Endothelial cell of umbilical vein (primary cell): ENCODE results near the gene OSBPL5. TPM values are rescaled to one million over a fixed set of nuclear protein-coding genes. Genes with fewer than 3 reads are reported as not detected.

Experiments used
- BruUV-seq: library from RNA; stranded (reverse); fragments of 400-500 nt; replicated peaks from 2 replicates; lab custom pipeline; 2021; lab: Mats Ljungman, UMichigan
- CTCF ChIA-PET: fragments of 300-600, 350-600 bp; sonication (Branson Sonifier 250); formaldehyde crosslinking; loops from one replicate; lab custom pipeline; 2021; ENCODE audit warnings: antibody characterized with exemption, inconsistent platforms; lab: Charles Lee
- POLR2A ChIA-PET: fragments of 300-600, 350-600 bp; sonication (Branson Sonifier 250); formaldehyde crosslinking; loops from one replicate; lab custom pipeline; 2021; ENCODE audit warnings: antibody characterized with exemption, inconsistent platforms; lab: Charles Lee
- DNase-seq: peaks from one replicate; pipeline ENCODE4 v3.0.0-alpha.2; 2011; ENCODE audit warnings: low read depth, low spot score
- FAIRE-seq: peaks from 2 replicates; lab custom pipeline; 2011; peaks lifted over from hg19 to GRCh38; lab: Jason Lieb, UNC
- H2AFZ ChIP-seq: 2 replicates; pipeline ENCODE4 v1.6.0; 2012; ENCODE audit warnings: low read depth, low read length, control low read depth, inconsistent platforms
- H3K27ac ChIP-seq: 2 replicates; pipeline ENCODE4 v1.5.1; 2011; ENCODE audit warnings: low read depth, mild to moderate bottlenecking, control low read depth, low read length, moderate library complexity; ENCODE audit not compliant: insufficient read depth
- H3K27me3 ChIP-seq, 2 experiments: 2 replicates each; pipeline versions ENCODE4 v1.6.0 to v1.6.1; 2011; ENCODE audit warnings: low read length in 2 of 2, mixed read lengths in 1 of 2; ENCODE audit not compliant: control insufficient read depth in 2 of 2, insufficient read depth in 2 of 2
- H3K36me3 ChIP-seq, 2 experiments: 2 replicates in 1 of 2; 3 replicates in 1 of 2; pipeline ENCODE4 v1.5.1; 2011; ENCODE audit warnings: low read length in 2 of 2, mild to moderate bottlenecking in 1 of 2, moderate library complexity in 1 of 2; ENCODE audit not compliant: control insufficient read depth in 2 of 2, insufficient read depth in 2 of 2; ENCODE audit errors: extremely low read depth in 1 of 2
- H3K4me1 ChIP-seq: 3 replicates; pipeline ENCODE4 v1.5.1; 2011; ENCODE audit warnings: mild to moderate bottlenecking, low read length; ENCODE audit not compliant: control insufficient read depth, insufficient read depth; ENCODE audit errors: extremely low read depth
- H3K4me2 ChIP-seq: 2 replicates; pipeline ENCODE4 v1.6.1; 2011; ENCODE audit warnings: low read length, control low read depth, mixed read lengths; ENCODE audit not compliant: insufficient read depth
- H3K4me3 ChIP-seq, 3 experiments: fragments of 200-600 bp in 1 of 3; sonication (generic), shearing (Covaris generic) in 1 of 3; replicated peaks in 1 of 3; 2 replicates each; pipeline ENCODE4 v1.5.1; 2011 to 2016; ENCODE audit warnings: control low read depth in 3 of 3, low read length in 3 of 3, mild to moderate bottlenecking in 2 of 3, inconsistent platforms in 1 of 3, low read depth in 1 of 3, moderate library complexity in 1 of 3; ENCODE audit not compliant: insufficient read depth in 1 of 3
- H3K79me2 ChIP-seq: 2 replicates; pipeline ENCODE4 v1.6.0; 2012; ENCODE audit warnings: low read length, inconsistent platforms; ENCODE audit not compliant: control insufficient read depth, insufficient read depth
- H3K9ac ChIP-seq: replicated peaks from 2 replicates; pipeline ENCODE3; 2011; ENCODE audit warnings: low read length, control low read depth; ENCODE audit not compliant: insufficient read depth; ENCODE audit errors: extremely low read depth
- H3K9me1 ChIP-seq: replicated peaks from 3 replicates; pipeline ENCODE4 v1.6.0; 2011; ENCODE audit warnings: mild to moderate bottlenecking, low read length; ENCODE audit not compliant: control insufficient read depth, insufficient read depth; ENCODE audit errors: extremely low read depth
- H3K9me3 ChIP-seq: replicated peaks from 2 replicates; pipeline ENCODE4 v1.5.1; 2012; ENCODE audit warnings: low read length, inconsistent platforms; ENCODE audit not compliant: control insufficient read depth, insufficient read depth
- H4K20me1 ChIP-seq: replicated peaks from 2 replicates; pipeline ENCODE3; 2011; ENCODE audit warnings: mild to moderate bottlenecking, low read length; ENCODE audit not compliant: control insufficient read depth, insufficient read depth; ENCODE audit errors: extremely low read depth
- FOS ChIP-seq: IDR thresholded peaks from 2 replicates; pipeline ENCODE4 v1.6.1; 2011; ENCODE audit warnings: mild to moderate bottlenecking, low read length, moderate library complexity, borderline replicate concordance; ENCODE audit not compliant: insufficient read depth
- GATA2 ChIP-seq: IDR thresholded peaks from 2 replicates; pipeline ENCODE4 v1.7.0; 2011; ENCODE audit warnings: low read depth, mild to moderate bottlenecking, moderate library complexity, mixed read lengths, low read length; ENCODE audit not compliant: insufficient read length, insufficient read depth
- JUN ChIP-seq: IDR thresholded peaks from 2 replicates; pipeline ENCODE4 v1.6.1; 2011; ENCODE audit warnings: borderline replicate concordance, low read depth; ENCODE audit not compliant: insufficient read length, insufficient read depth
- dilution Hi-C: fragments of 300-500 bp; cut with MboI; formaldehyde crosslinking; loops from one replicate; pipeline ENCODE4 v1.15.0; 2019; ENCODE audit warnings: low sequenced_read_pairs; ENCODE audit not compliant: extremely low pct_ligation_motif_present
- intact Hi-C: fragments of 100-400 bp; cut with micrococcal nuclease; formaldehyde crosslinking; loops from one replicate; pipeline ENCODE4 v1.10.0; 2022
- polyA plus RNA-seq, 4 experiments: library from polyadenylated mRNA; depleted of rRNA in 3 of 4; stranded (reverse) in 3 of 4; unstranded in 1 of 4; fragments of >200 nt; gene quantifications; 2 replicates each; pipeline versions ENCODE4 v1.2.1 to v1.2.3, GENCODE V29; 2011 to 2012; ENCODE audit warnings: missing spikeins in 1 of 4
- total RNA-seq: library from RNA; stranded (reverse); gene quantifications from 2 replicates; pipeline ENCODE4 v1.2.3, GENCODE V29; 2021
- TF ChIP-seq, protein P1 (sequence below), 2 donors: IDR thresholded peaks; 1 replicate in 1 of 2; 2 replicates in 1 of 2; pipeline ENCODE4 v1.5.1; 2011; ENCODE audit warnings: low read length in 2 of 2, mild to moderate bottlenecking in 2 of 2, moderate library complexity in 2 of 2, control low read depth in 1 of 2, inconsistent platforms in 1 of 2, low read depth in 1 of 2; ENCODE audit not compliant: insufficient read depth in 1 of 2; ENCODE audit errors: extremely low read depth in 1 of 2

OSBPL5 gene
- total and polyA plus RNA-seq, 2 donors (not counting 3 experiments of a cell fraction or from before 2014, with no cell fraction given) = 8.7 to 37.7 TPM

GRCh38 chr11:3060436-3061025 lies 104.6 kb downstream of the OSBPL5 start:
- no peak overlapping the region for H3K27ac ChIP-seq
- H3K27me3 ChIP-seq = peaks cover 0 to 2% of the 10 kb centered on the region in 2 experiments
- CTCF ChIA-PET = interaction anchor here (2.3 kb wide), 1 partner anchor 31 kb away, joined by 6 read pairs; no protein-coding TSS in a partner anchor
- no peaks in the 10 kb centered on the region for H4K20me1 ChIP-seq
- H3K79me2 ChIP-seq = peaks cover 16% of the 10 kb centered on the region
- H3K9me3 ChIP-seq = no peaks in the 10 kb centered on the region
- no peak overlapping the region for H3K4me2 ChIP-seq
- no peak overlapping the region for H3K4me3 ChIP-seq
- no peak for FAIRE-seq
- H2AFZ ChIP-seq = no peak overlapping the region
- no TSS peak for BruUV-seq
- no peaks in the 10 kb centered on the region for H3K36me3 ChIP-seq
- POLR2A ChIA-PET = no interaction called here
- intact Hi-C loops = no loop called here
- peaks cover 9% of the 10 kb centered on the region for H3K4me1 ChIP-seq
- H3K9ac ChIP-seq = no peak overlapping the region
- no peak for DNase-seq
- dilution Hi-C loops = no loop called here
- TF ChIP-seq, protein P1, sequence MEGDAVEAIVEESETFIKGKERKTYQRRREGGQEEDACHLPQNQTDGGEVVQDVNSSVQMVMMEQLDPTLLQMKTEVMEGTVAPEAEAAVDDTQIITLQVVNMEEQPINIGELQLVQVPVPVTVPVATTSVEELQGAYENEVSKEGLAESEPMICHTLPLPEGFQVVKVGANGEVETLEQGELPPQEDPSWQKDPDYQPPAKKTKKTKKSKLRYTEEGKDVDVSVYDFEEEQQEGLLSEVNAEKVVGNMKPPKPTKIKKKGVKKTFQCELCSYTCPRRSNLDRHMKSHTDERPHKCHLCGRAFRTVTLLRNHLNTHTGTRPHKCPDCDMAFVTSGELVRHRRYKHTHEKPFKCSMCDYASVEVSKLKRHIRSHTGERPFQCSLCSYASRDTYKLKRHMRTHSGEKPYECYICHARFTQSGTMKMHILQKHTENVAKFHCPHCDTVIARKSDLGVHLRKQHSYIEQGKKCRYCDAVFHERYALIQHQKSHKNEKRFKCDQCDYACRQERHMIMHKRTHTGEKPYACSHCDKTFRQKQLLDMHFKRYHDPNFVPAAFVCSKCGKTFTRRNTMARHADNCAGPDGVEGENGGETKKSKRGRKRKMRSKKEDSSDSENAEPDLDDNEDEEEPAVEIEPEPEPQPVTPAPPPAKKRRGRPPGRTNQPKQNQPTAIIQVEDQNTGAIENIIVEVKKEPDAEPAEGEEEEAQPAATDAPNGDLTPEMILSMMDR (IDR thresholded peaks at IDR 0.05; ENCODE audit: extremely low read depth in 1 of 2, insufficient read depth in 1 of 2, low read depth in 1 of 2, low read length in 2 of 2) = no peak
- TF ChIP-seq GATA2 (no peak), JUN (no peak), FOS (no peak)
- H3K9me1 ChIP-seq = no peaks in the 10 kb centered on the region
